ENCODE measurements around the gene DTNB.

DNA sequence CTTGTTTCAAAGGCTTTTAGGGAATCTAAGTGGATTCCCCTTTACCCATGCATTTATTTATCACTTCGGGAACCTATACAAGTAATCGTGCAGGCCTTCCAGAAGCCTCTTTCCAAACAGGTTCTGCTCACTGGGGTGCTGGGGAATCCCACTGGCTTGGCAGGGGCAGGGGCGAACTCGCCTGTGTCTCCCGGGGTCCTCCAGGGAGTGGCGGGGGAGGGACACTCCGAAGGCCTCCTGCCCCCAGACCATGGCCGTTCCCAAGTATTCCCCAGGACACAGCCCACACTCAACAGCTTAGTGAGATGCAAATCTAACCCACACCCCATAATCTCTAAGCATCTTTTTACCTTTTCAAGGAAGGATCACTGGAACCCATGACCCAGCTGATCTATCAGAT is 338.2 kb downstream of the DTNB start:
- TF ChIP-seq, protein P1, sequence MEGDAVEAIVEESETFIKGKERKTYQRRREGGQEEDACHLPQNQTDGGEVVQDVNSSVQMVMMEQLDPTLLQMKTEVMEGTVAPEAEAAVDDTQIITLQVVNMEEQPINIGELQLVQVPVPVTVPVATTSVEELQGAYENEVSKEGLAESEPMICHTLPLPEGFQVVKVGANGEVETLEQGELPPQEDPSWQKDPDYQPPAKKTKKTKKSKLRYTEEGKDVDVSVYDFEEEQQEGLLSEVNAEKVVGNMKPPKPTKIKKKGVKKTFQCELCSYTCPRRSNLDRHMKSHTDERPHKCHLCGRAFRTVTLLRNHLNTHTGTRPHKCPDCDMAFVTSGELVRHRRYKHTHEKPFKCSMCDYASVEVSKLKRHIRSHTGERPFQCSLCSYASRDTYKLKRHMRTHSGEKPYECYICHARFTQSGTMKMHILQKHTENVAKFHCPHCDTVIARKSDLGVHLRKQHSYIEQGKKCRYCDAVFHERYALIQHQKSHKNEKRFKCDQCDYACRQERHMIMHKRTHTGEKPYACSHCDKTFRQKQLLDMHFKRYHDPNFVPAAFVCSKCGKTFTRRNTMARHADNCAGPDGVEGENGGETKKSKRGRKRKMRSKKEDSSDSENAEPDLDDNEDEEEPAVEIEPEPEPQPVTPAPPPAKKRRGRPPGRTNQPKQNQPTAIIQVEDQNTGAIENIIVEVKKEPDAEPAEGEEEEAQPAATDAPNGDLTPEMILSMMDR (IDR thresholded peaks at IDR 0.05; ENCODE audit: poor library complexity): no peak
- TF ChIP-seq EZH2 (IDR thresholded peaks at IDR 0.05; ENCODE audit: borderline replicate concordance) (no peak), EZH2phosphoT487 (IDR thresholded peaks at IDR 0.05; ENCODE audit: low read depth, severe bottlenecking, unreplicated experiment) (no peak)
